Measurements from ENCODE around the gene DTNB. TPM values are rescaled to one million over a fixed set of nuclear protein-coding genes. Genes with fewer than 3 reads are reported as not detected.

DTNB gene
- total RNA-seq, 1 experiment from 2014 or later, result 26.3 TPM

GRCh38 chr2:25460261-25460905, 213.0 kb downstream of the DTNB start:
- POLR2A ChIA-PET, result no interaction called here
- Mint-ChIP-seq H3K27ac (ENCODE audit: low read depth, unreplicated experiment) (no peak overlapping the region), H3K9me3 (ENCODE audit: unreplicated experiment) (no peaks in the 10 kb centered on the region), H3K4me1 (ENCODE audit: insufficient read depth, unreplicated experiment) (no peaks in the 10 kb centered on the region), H3K36me3 (ENCODE audit: insufficient read depth, unreplicated experiment) (no peaks in the 10 kb centered on the region), H3K27me3 (ENCODE audit: insufficient read depth, unreplicated experiment) (no peaks in the 10 kb centered on the region), H3K4me3 (ENCODE audit: unreplicated experiment) (no peak overlapping the region)
- BruUV-seq (replicated peaks), result no TSS peak
- TF ChIP-seq CTCF (IDR thresholded peaks at IDR 0.05; ENCODE audit: unreplicated experiment), result no peak
- CTCF ChIA-PET, result no interaction called here
- intact Hi-C loops (cut with micrococcal nuclease), result no loop called here
- DNase-seq (ENCODE audit: unreplicated experiment), result no peak

- no peaks in the 10 kb centered on the region for H3K27me3 Mint-ChIP-seq (ENCODE audit: insufficient read depth, unreplicated experiment)
- POLR2A ChIA-PET, result interaction anchor here (0.9 kb wide), 1 partner anchor 14 kb away, joined by 3 read pairs; no protein-coding TSS in a partner anchor
- CTCF ChIA-PET, result interaction anchor here (0.6 to 0.7 kb wide), 3 partner anchors 13 to 1632 kb away, joined by 3 to 4 read pairs (median 3); no protein-coding TSS in a partner anchor
- intact Hi-C loops (cut with micrococcal nuclease), result no loop called here
- no peaks in the 10 kb centered on the region for H3K9me3 Mint-ChIP-seq (ENCODE audit: unreplicated experiment)
- H3K27ac Mint-ChIP-seq (ENCODE audit: low read depth, unreplicated experiment), result no peak overlapping the region
- BruUV-seq (replicated peaks), result no TSS peak
- DNase-seq (ENCODE audit: unreplicated experiment), result no peak
- no peaks in the 10 kb centered on the region for H3K4me1 Mint-ChIP-seq (ENCODE audit: insufficient read depth, unreplicated experiment)
- TF ChIP-seq CTCF (IDR thresholded peaks at IDR 0.05; ENCODE audit: unreplicated experiment), result no peak
- no peak overlapping the region for H3K4me3 Mint-ChIP-seq (ENCODE audit: unreplicated experiment)
- peaks cover 15% of the 10 kb centered on the region for H3K36me3 Mint-ChIP-seq (ENCODE audit: insufficient read depth, unreplicated experiment)
Measured at GRCh38 chr2:25454824-25455611, 218.4 kb downstream of the DTNB start.

- ChIA-PET POLR2A (no interaction called here), CTCF (interaction anchor here (0.5 kb wide), 1 partner anchor 532 kb away, joined by 5 read pairs; no protein-coding TSS in a partner anchor)
- Mint-ChIP-seq H3K27me3 (ENCODE audit: insufficient read depth, unreplicated experiment) (no peaks in the 10 kb centered on the region), H3K27ac (ENCODE audit: low read depth, unreplicated experiment) (no peak overlapping the region), H3K4me1 (ENCODE audit: insufficient read depth, unreplicated experiment) (no peaks in the 10 kb centered on the region), H3K4me3 (ENCODE audit: unreplicated experiment) (no peak overlapping the region), H3K9me3 (ENCODE audit: unreplicated experiment) (no peaks in the 10 kb centered on the region), H3K36me3 (ENCODE audit: insufficient read depth, unreplicated experiment) (peaks cover 15% of the 10 kb centered on the region)
- TF ChIP-seq CTCF (IDR thresholded peaks at IDR 0.05; ENCODE audit: unreplicated experiment), result no peak
- intact Hi-C loops (cut with micrococcal nuclease), result no loop called here
- no TSS peak for BruUV-seq (replicated peaks)
- DNase-seq (ENCODE audit: unreplicated experiment), result no peak
Measured at GRCh38 chr2:25453199-25453905, 220.0 kb downstream of the DTNB start.

- no TSS peak for BruUV-seq (replicated peaks)
Measured at GRCh38 chr2:25448808-25449207, 224.6 kb downstream of the DTNB start.

More at GRCh38 chr2:25448808-25449207, 224.6 kb downstream of the DTNB start:
- CTCF ChIA-PET, result no interaction called here
- POLR2A ChIA-PET, result no interaction called here
- Mint-ChIP-seq H3K9me3 (ENCODE audit: unreplicated experiment) (no peaks in the 10 kb centered on the region), H3K36me3 (ENCODE audit: insufficient read depth, unreplicated experiment) (peaks cover 23% of the 10 kb centered on the region), H3K27ac (ENCODE audit: low read depth, unreplicated experiment) (no peak overlapping the region), H3K4me3 (ENCODE audit: unreplicated experiment) (no peak overlapping the region), H3K4me1 (ENCODE audit: insufficient read depth, unreplicated experiment) (no peaks in the 10 kb centered on the region), H3K27me3 (ENCODE audit: insufficient read depth, unreplicated experiment) (no peaks in the 10 kb centered on the region)
- TF ChIP-seq CTCF (IDR thresholded peaks at IDR 0.05; ENCODE audit: unreplicated experiment), result no peak
- intact Hi-C loops (cut with micrococcal nuclease), result no loop called here
- no peak for DNase-seq (ENCODE audit: unreplicated experiment)
